ENCODE results near the gene MRPL11. TPM values are rescaled to one million over a fixed set of nuclear protein-coding genes. Genes with fewer than 3 reads are reported as not detected.

The MRPL11 gene
- polyA plus RNA-seq, 3 donors, result 14.7 to 64.6 (median 59.6) TPM

DNA sequence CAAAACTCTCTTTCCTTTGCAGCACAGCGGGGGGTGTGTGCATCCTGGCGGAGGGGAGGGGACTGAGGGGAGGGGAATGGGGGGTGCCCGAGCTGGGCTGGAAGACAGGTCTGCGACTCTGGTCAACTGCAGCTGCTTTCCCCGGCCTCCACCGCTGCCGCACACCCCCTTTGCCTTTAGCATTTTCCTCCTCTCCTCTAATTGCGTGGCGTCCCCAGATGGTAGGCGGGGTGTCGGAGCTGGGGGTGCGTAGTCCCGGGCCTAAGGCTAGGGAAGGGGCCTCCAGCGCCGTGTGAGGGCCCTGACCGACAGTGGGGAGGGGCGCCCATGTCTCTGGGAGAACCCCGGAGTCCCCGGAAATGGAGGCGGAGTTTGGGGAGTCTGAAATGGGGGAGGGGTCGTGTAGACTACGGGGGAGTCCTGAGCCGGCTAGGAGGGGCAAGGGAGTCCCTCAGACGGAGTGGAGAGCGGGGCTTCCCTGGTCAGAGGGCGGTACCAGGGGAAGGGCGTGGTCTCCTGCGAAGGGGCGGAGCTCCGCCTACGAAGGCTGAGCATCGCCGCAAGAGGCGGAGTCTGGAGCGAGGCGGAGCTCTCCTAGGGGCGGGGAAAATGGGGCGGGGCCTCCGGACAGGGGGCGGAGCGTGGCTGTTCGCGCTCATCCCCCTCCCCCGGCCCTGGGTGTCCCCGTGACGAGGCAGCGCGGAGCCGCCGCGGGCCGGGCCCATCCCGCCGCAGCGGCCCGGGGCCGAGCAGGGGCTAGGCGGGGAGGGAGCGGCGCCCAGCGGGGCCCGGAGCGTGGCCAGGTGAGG lies 27.8 kb upstream of the MRPL11 start, which contains the start of gene PELI3:
PELI3 (plus strand) TSS at position 681 of the 809 bp plus-strand sequence. CDS start 1,224 bp downstream, outside the sequence.
- peak within 1 kb of the TSS; percentile 88 to 91 for H3K4me3 Mint-ChIP-seq
- WGBS (ENCODE audit: insufficient coverage), result under 1% methylated on average over 49 of the region's 63 CpGs

More for the DNA sequence above, 27.8 kb upstream of the MRPL11 start, which contains the start of gene PELI3:
- H3K36me3 ChIP-seq (replicated peaks in 1 of 2; ENCODE audit: control insufficient read depth in 1 of 2, insufficient read depth in 2 of 2, low read length in 2 of 2), result peaks cover 0 to 17% of the 10 kb centered on the region in 2 donors
- TF ChIP-seq, protein P1, sequence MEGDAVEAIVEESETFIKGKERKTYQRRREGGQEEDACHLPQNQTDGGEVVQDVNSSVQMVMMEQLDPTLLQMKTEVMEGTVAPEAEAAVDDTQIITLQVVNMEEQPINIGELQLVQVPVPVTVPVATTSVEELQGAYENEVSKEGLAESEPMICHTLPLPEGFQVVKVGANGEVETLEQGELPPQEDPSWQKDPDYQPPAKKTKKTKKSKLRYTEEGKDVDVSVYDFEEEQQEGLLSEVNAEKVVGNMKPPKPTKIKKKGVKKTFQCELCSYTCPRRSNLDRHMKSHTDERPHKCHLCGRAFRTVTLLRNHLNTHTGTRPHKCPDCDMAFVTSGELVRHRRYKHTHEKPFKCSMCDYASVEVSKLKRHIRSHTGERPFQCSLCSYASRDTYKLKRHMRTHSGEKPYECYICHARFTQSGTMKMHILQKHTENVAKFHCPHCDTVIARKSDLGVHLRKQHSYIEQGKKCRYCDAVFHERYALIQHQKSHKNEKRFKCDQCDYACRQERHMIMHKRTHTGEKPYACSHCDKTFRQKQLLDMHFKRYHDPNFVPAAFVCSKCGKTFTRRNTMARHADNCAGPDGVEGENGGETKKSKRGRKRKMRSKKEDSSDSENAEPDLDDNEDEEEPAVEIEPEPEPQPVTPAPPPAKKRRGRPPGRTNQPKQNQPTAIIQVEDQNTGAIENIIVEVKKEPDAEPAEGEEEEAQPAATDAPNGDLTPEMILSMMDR (IDR thresholded peaks at IDR 0.05), result no peak
- H2AFZ ChIP-seq (ENCODE audit: insufficient read depth, low read depth, low read length, poor library complexity, severe bottlenecking), result peak within 1 kb of the TSS; percentile 98
- H3K79me2 ChIP-seq (ENCODE audit: insufficient read depth, low read length), result no peaks in the 10 kb centered on the region
- H3K9me3 Mint-ChIP-seq, result peaks cover 0 to 3% (median 0%) of the 10 kb centered on the region in 7 donors
- intact Hi-C loops (cut with micrococcal nuclease), result loop anchor here (2.0 kb wide), 2 partner anchors 14 to 28 kb away; partner anchors contain the start of genes DPP3 (in 2 of the 2) and MRPL11 (in 1 of the 2)
- H3K4me1 Mint-ChIP-seq, result peaks cover 40% of the 10 kb centered on the region
- H3K27ac ChIP-seq (ENCODE audit: low read depth in 1 of 2, low read length in 2 of 2), result peak within 1 kb of the TSS; percentile 47 to 87
- peak within 1 kb of the TSS; percentile 72 for H3K9ac ChIP-seq (ENCODE audit: insufficient read depth, low read length, poor library complexity, severe bottlenecking)
- H3K4me1 ChIP-seq (ENCODE audit: control insufficient read depth in 1 of 2, insufficient read depth in 2 of 2, low read length in 2 of 2), result peaks cover 24 to 39% of the 10 kb centered on the region in 2 donors
- peaks cover 22% of the 10 kb centered on the region for H4K20me1 ChIP-seq (ENCODE audit: insufficient read depth, low read length)
- H3K36me3 Mint-ChIP-seq, result peaks cover 17 to 27% of the 10 kb centered on the region in 2 donors
- no peaks in the 10 kb centered on the region for H3K9me3 ChIP-seq (replicated peaks in 1 of 2; ENCODE audit: control insufficient read depth in 1 of 2, insufficient read depth in 1 of 2, low read length in 2 of 2)
- H3K4me2 ChIP-seq (replicated peaks; ENCODE audit: extremely low read depth, low read length, poor library complexity, severe bottlenecking), result peak within 1 kb of the TSS; percentile 87
- H3K27me3 ChIP-seq (ENCODE audit: control insufficient read depth in 2 of 2, insufficient read depth in 2 of 2, low read length in 2 of 2), result no peaks in the 10 kb centered on the region
- peaks cover 0 to 5% (median 2%) of the 10 kb centered on the region in 3 donors for H3K27me3 Mint-ChIP-seq (ENCODE audit: low read depth in 3 of 3)
- DNase-seq, result peak; percentile 91 to 93 (median 92)
- H3K4me3 ChIP-seq (replicated peaks in 1 of 3; ENCODE audit: low read depth in 2 of 3, low read length in 3 of 3), result peak within 1 kb of the TSS; percentile 50 to 86 (median 70)
- peak within 1 kb of the TSS; percentile 87 to 97 (median 90) for H3K27ac Mint-ChIP-seq

Data from CD14-positive monocyte (primary cell).